ENCODE data around the gene UFSP1.
A peak's percentile ranks its signal among the peaks of the same experiment; 100 is the strongest.

Gene UFSP1

DNA sequence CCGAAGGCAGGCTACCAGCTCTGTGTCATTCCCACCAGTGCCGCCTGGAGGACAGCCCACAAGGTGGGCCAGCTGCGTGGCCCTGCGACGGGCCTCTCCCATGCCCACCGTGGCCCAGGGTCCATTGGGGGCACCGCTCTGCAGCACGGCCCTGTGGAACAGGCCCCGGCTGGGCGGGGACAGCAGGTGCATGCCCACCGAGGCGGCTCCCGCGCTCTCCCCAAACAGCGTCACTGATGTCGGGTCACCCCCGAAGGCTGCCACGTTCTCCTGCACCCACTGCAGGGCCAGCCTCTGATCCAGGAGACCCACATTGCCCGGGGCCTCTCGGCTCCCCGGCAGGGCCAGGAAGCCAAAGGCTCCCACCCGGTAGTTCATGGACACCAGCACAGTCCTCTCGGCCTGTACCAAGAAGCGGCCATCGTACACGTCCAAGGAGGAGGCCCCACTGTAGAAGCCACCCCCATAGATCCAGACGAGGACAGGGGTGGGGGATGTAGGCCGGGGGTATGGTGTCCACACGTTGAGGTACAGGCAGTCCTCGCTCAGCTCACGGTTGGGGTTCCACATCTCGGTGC, 3.9 kb upstream of the UFSP1 start:
- TF ChIP-seq, protein P1, sequence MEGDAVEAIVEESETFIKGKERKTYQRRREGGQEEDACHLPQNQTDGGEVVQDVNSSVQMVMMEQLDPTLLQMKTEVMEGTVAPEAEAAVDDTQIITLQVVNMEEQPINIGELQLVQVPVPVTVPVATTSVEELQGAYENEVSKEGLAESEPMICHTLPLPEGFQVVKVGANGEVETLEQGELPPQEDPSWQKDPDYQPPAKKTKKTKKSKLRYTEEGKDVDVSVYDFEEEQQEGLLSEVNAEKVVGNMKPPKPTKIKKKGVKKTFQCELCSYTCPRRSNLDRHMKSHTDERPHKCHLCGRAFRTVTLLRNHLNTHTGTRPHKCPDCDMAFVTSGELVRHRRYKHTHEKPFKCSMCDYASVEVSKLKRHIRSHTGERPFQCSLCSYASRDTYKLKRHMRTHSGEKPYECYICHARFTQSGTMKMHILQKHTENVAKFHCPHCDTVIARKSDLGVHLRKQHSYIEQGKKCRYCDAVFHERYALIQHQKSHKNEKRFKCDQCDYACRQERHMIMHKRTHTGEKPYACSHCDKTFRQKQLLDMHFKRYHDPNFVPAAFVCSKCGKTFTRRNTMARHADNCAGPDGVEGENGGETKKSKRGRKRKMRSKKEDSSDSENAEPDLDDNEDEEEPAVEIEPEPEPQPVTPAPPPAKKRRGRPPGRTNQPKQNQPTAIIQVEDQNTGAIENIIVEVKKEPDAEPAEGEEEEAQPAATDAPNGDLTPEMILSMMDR (conservative IDR thresholded peaks at IDR 0.05), result no peak
- no peak overlapping the region for H3K27ac ChIP-seq

GRCh38 chr7:100892364-100893317, 3.1 kb upstream of the UFSP1 start:
- no peak overlapping the region for H3K27ac ChIP-seq
- TF ChIP-seq, protein P1 (conservative IDR thresholded peaks at IDR 0.05), result no peak

GRCh38 chr7:100891568-100892247, 2.2 kb upstream of the UFSP1 start:
- H3K27ac ChIP-seq, result no peak overlapping the region; the same call in 1 of the 2 replicates
- TF ChIP-seq, protein P1 (conservative IDR thresholded peaks at IDR 0.05), result no peak

GRCh38 chr7:100890653-100891567, 1.4 kb upstream of the UFSP1 start:
- peak overlapping the region; percentile 99 for H3K27ac ChIP-seq
- TF ChIP-seq, protein P1 (conservative IDR thresholded peaks at IDR 0.05), result no peak

GRCh38 chr7:100888291-100888987, 1.1 kb downstream of the UFSP1 start:
- TF ChIP-seq, protein P1 (conservative IDR thresholded peaks at IDR 0.05), result no peak
- peak overlapping the region; percentile 99 for H3K27ac ChIP-seq

- TF ChIP-seq, protein P1 (conservative IDR thresholded peaks at IDR 0.05), result no peak
- H3K27ac ChIP-seq, result peak overlapping the region; percentile 99
Observed at GRCh38 chr7:100887516-100888290, 1.8 kb downstream of the UFSP1 start.

Measured in VCaP (cell line).